ENCODE data around the gene AFF4.

DNA sequence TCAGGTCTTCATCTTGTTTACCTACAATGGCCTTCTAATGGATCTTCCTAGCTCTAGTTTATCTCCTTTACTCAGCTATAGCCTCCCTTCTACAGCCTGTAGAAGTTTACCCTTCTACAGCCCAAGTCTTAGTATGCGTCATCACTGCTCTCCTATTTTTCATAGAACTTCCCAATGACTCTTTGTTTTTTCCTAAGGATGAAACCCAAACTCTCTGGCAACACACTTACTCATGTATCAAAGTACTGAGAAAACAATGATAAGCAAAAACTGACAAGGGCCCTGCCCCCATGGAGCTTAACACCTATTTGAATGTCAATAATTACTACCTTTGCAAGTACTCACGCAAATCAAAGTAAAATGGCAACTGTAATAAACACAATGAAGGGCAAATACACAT lies 56.3 kb downstream of the AFF4 start:
- no peak for TF ChIP-seq CTCF (conservative IDR thresholded peaks at IDR 0.05; ENCODE audit: low read depth in 2 of 2)
- no peak for TF ChIP-seq EZH2 (IDR thresholded peaks at IDR 0.05; ENCODE audit: low read depth, unreplicated experiment)
- TF ChIP-seq STAT1 (IDR thresholded peaks at IDR 0.05; ENCODE audit: unreplicated experiment), result no peak
- no peak for TF ChIP-seq EZH2phosphoT487 (IDR thresholded peaks at IDR 0.05; ENCODE audit: unreplicated experiment)
- no peak for TF ChIP-seq POLR2AphosphoS5 (IDR thresholded peaks at IDR 0.05; ENCODE audit: low read depth)
- TF ChIP-seq, protein P1, sequence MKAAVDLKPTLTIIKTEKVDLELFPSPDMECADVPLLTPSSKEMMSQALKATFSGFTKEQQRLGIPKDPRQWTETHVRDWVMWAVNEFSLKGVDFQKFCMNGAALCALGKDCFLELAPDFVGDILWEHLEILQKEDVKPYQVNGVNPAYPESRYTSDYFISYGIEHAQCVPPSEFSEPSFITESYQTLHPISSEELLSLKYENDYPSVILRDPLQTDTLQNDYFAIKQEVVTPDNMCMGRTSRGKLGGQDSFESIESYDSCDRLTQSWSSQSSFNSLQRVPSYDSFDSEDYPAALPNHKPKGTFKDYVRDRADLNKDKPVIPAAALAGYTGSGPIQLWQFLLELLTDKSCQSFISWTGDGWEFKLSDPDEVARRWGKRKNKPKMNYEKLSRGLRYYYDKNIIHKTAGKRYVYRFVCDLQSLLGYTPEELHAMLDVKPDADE (IDR thresholded peaks at IDR 0.05), result no peak
- TF ChIP-seq, protein P2, sequence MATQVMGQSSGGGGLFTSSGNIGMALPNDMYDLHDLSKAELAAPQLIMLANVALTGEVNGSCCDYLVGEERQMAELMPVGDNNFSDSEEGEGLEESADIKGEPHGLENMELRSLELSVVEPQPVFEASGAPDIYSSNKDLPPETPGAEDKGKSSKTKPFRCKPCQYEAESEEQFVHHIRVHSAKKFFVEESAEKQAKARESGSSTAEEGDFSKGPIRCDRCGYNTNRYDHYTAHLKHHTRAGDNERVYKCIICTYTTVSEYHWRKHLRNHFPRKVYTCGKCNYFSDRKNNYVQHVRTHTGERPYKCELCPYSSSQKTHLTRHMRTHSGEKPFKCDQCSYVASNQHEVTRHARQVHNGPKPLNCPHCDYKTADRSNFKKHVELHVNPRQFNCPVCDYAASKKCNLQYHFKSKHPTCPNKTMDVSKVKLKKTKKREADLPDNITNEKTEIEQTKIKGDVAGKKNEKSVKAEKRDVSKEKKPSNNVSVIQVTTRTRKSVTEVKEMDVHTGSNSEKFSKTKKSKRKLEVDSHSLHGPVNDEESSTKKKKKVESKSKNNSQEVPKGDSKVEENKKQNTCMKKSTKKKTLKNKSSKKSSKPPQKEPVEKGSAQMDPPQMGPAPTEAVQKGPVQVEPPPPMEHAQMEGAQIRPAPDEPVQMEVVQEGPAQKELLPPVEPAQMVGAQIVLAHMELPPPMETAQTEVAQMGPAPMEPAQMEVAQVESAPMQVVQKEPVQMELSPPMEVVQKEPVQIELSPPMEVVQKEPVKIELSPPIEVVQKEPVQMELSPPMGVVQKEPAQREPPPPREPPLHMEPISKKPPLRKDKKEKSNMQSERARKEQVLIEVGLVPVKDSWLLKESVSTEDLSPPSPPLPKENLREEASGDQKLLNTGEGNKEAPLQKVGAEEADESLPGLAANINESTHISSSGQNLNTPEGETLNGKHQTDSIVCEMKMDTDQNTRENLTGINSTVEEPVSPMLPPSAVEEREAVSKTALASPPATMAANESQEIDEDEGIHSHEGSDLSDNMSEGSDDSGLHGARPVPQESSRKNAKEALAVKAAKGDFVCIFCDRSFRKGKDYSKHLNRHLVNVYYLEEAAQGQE (IDR thresholded peaks at IDR 0.05; ENCODE audit: unreplicated experiment), result no peak
- no peak for TF ChIP-seq ZNF331 (CRISPR knock-in tag; IDR thresholded peaks at IDR 0.05; ENCODE audit: low read depth)
- TF ChIP-seq CREB1 (CRISPR knock-in tag; IDR thresholded peaks at IDR 0.05; ENCODE audit: low read depth), result no peak
- no peak for TF ChIP-seq NANOG (IDR thresholded peaks at IDR 0.05; ENCODE audit: borderline replicate concordance)
- TF ChIP-seq JUNB (IDR thresholded peaks at IDR 0.05; ENCODE audit: unreplicated experiment), result no peak
- TF ChIP-seq, protein P3, sequence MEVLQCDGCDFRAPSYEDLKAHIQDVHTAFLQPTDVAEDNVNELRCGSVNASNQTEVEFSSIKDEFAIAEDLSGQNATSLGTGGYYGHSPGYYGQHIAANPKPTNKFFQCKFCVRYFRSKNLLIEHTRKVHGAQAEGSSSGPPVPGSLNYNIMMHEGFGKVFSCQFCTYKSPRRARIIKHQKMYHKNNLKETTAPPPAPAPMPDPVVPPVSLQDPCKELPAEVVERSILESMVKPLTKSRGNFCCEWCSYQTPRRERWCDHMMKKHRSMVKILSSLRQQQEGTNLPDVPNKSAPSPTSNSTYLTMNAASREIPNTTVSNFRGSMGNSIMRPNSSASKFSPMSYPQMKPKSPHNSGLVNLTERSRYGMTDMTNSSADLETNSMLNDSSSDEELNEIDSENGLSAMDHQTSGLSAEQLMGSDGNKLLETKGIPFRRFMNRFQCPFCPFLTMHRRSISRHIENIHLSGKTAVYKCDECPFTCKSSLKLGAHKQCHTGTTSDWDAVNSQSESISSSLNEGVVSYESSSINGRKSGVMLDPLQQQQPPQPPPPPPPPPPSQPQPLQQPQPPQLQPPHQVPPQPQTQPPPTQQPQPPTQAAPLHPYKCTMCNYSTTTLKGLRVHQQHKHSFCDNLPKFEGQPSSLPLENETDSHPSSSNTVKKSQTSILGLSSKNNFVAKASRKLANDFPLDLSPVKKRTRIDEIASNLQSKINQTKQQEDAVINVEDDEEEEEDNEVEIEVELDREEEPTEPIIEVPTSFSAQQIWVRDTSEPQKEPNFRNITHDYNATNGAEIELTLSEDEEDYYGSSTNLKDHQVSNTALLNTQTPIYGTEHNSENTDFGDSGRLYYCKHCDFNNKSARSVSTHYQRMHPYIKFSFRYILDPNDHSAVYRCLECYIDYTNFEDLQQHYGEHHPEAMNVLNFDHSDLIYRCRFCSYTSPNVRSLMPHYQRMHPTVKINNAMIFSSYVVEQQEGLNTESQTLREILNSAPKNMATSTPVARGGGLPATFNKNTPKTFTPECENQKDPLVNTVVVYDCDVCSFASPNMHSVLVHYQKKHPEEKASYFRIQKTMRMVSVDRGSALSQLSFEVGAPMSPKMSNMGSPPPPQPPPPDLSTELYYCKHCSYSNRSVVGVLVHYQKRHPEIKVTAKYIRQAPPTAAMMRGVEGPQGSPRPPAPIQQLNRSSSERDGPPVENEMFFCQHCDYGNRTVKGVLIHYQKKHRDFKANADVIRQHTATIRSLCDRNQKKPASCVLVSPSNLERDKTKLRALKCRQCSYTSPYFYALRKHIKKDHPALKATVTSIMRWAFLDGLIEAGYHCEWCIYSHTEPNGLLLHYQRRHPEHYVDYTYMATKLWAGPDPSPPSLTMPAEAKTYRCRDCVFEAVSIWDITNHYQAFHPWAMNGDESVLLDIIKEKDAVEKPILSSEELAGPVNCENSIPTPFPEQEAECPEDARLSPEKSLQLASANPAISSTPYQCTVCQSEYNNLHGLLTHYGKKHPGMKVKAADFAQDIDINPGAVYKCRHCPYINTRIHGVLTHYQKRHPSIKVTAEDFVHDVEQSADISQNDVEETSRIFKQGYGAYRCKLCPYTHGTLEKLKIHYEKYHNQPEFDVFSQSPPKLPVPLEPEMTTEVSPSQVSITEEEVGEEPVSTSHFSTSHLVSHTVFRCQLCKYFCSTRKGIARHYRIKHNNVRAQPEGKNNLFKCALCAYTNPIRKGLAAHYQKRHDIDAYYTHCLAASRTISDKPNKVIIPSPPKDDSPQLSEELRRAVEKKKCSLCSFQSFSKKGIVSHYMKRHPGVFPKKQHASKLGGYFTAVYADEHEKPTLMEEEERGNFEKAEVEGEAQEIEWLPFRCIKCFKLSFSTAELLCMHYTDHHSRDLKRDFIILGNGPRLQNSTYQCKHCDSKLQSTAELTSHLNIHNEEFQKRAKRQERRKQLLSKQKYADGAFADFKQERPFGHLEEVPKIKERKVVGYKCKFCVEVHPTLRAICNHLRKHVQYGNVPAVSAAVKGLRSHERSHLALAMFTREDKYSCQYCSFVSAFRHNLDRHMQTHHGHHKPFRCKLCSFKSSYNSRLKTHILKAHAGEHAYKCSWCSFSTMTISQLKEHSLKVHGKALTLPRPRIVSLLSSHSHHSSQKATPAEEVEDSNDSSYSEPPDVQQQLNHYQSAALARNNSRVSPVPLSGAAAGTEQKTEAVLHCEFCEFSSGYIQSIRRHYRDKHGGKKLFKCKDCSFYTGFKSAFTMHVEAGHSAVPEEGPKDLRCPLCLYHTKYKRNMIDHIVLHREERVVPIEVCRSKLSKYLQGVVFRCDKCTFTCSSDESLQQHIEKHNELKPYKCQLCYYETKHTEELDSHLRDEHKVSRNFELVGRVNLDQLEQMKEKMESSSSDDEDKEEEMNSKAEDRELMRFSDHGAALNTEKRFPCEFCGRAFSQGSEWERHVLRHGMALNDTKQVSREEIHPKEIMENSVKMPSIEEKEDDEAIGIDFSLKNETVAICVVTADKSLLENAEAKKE (CRISPR knock-in tag; IDR thresholded peaks at IDR 0.05), result no peak
- TF ChIP-seq ZNF114 (CRISPR knock-in tag; IDR thresholded peaks at IDR 0.05), result no peak

All from GM23338 (cell line).